ENCODE measurements around the gene RAMAC. TPM values are rescaled to one million over a fixed set of nuclear protein-coding genes. Genes with fewer than 3 reads are reported as not detected.

The RAMAC gene
- total and polyA plus RNA-seq, 10 donors, result 12.8 to 22.4 (median 16.5) TPM

GRCh38 chr15:82942691-82943090 is 43.3 kb upstream of the RAMAC start:
- peak; percentile 10 for DNase-seq
- whole genome bisulfite sequencing, 5 donors, result 78 to 91% (median 89%) methylated on average over 8 of the region's 8 CpGs
- Histone ChIP-seq H3K9me3 (no peaks in the 10 kb centered on the region), H3K4me3 (no peak overlapping the region), H3K27ac (no peak overlapping the region), H3K36me3 (no peaks in the 10 kb centered on the region), H3K27me3 (replicated peaks in 1 of 7) (no peaks in the 10 kb centered on the region), H3K4me1 (peaks cover 0 to 15% (median 0%) of the 10 kb centered on the region in 6 donors)
- intact Hi-C loops (cut with DNase I; ENCODE audit: low total_unique reads), result no loop called here
- TF ChIP-seq POLR2AphosphoS5 (IDR thresholded peaks at IDR 0.05) (no peak), CTCF (IDR thresholded peaks at IDR 0.05 in 8 of 11, conservative IDR thresholded peaks at IDR 0.05 in 3 of 11) (no peak), POLR2A (IDR thresholded peaks at IDR 0.05) (no peak)

GRCh38 chr15:82943176-82943575 is 42.8 kb upstream of the RAMAC start:
- Histone ChIP-seq H3K27me3 (replicated peaks in 1 of 7) (no peaks in the 10 kb centered on the region), H3K4me1 (peaks cover 0 to 15% (median 0%) of the 10 kb centered on the region in 6 donors), H3K9me3 (no peaks in the 10 kb centered on the region), H3K27ac (no peak overlapping the region), H3K4me3 (no peak overlapping the region), H3K36me3 (no peaks in the 10 kb centered on the region)
- 70 to 88% (median 85%) methylated on average over 3 of the region's 3 CpGs for WGBS, 5 donors
- no peak for TF ChIP-seq CTCF (IDR thresholded peaks at IDR 0.05 in 8 of 11, conservative IDR thresholded peaks at IDR 0.05 in 3 of 11)
- TF ChIP-seq POLR2A (IDR thresholded peaks at IDR 0.05), result no peak
- TF ChIP-seq POLR2AphosphoS5 (IDR thresholded peaks at IDR 0.05), result no peak
- intact Hi-C loops (cut with DNase I; ENCODE audit: low total_unique reads), result no loop called here
- peak; percentile 9 for DNase-seq

- H3K36me3 ChIP-seq, result no peaks in the 10 kb centered on the region
- H3K27ac ChIP-seq, result no peak overlapping the region
- H3K4me1 ChIP-seq, result peaks cover 0 to 15% (median 0%) of the 10 kb centered on the region in 6 donors
- no peaks in the 10 kb centered on the region for H3K27me3 ChIP-seq (replicated peaks in 1 of 7)
- 84 to 93% (median 87%) methylated on average over 5 of the region's 5 CpGs for WGBS, 5 donors
- TF ChIP-seq CTCF (IDR thresholded peaks at IDR 0.05 in 8 of 11, conservative IDR thresholded peaks at IDR 0.05 in 3 of 11) (no peak), POLR2A (IDR thresholded peaks at IDR 0.05) (no peak), POLR2AphosphoS5 (IDR thresholded peaks at IDR 0.05) (no peak)
- intact Hi-C loops (cut with DNase I; ENCODE audit: low total_unique reads), result no loop called here
- no peak overlapping the region for H3K4me3 ChIP-seq
- H3K9me3 ChIP-seq, result no peaks in the 10 kb centered on the region
- DNase-seq, result no peak
Observed at GRCh38 chr15:82944056-82944455, 42.0 kb upstream of the RAMAC start.

GRCh38 chr15:82944821-82945220 is 41.2 kb upstream of the RAMAC start:
- peaks cover 0 to 6% (median 0%) of the 10 kb centered on the region in 7 donors for H3K27me3 ChIP-seq (replicated peaks in 1 of 7)
- no peak for DNase-seq
- H3K4me3 ChIP-seq, result no peak overlapping the region
- H3K4me1 ChIP-seq, result peaks cover 0 to 15% (median 0%) of the 10 kb centered on the region in 6 donors
- no peaks in the 10 kb centered on the region for H3K36me3 ChIP-seq
- TF ChIP-seq POLR2AphosphoS5 (IDR thresholded peaks at IDR 0.05) (no peak), CTCF (IDR thresholded peaks at IDR 0.05 in 8 of 11, conservative IDR thresholded peaks at IDR 0.05 in 3 of 11) (no peak), POLR2A (IDR thresholded peaks at IDR 0.05) (no peak)
- no peaks in the 10 kb centered on the region for H3K9me3 ChIP-seq
- 52 to 71% (median 55%) methylated on average over 5 of the region's 5 CpGs for WGBS, 5 donors
- no peak overlapping the region for H3K27ac ChIP-seq
- intact Hi-C loops (cut with DNase I; ENCODE audit: low total_unique reads), result no loop called here

Data from spleen (tissue), 11 donors.